MG63 (cell line): ENCODE data around the gene YES1. TPM values are rescaled to one million over a fixed set of nuclear protein-coding genes. Genes with fewer than 3 reads are reported as not detected.
"Not testable (repeated sequence)": the region's sequence is repeated elsewhere in the genome, so short reads cannot be mapped to it uniquely, and the experiment has no call there.

Experiments used
- DNase-seq: peaks from one replicate; pipeline ENCODE4 v3.0.0-alpha.2; 2020
- H3K27me3 ChIP-seq: fragments of 250-450 bp; sonication (Bioruptor Pico); 2 replicates; pipeline ENCODE4 v1.5.1; 2020; ENCODE audit warnings: mild to moderate bottlenecking, moderate library complexity
- H3K36me3 ChIP-seq: fragments of 250-450 bp; sonication (Bioruptor Pico); 2 replicates; pipeline ENCODE4 v1.5.1; 2020; ENCODE audit warnings: mild to moderate bottlenecking, moderate library complexity
- H3K4me3 ChIP-seq: fragments of 250-450 bp; sonication (Bioruptor Pico); 2 replicates; pipeline ENCODE4 v1.5.1; 2020; ENCODE audit warnings: mild to moderate bottlenecking, moderate library complexity
- H3K9me3 ChIP-seq: fragments of 250-450 bp; sonication (Bioruptor Pico); 2 replicates; pipeline ENCODE4 v1.5.1; 2020; ENCODE audit warnings: mild to moderate bottlenecking, moderate library complexity
- total RNA-seq: library from RNA; depleted of rRNA; stranded (reverse); fragments of >200 nt; shearing (Covaris generic); gene quantifications from 2 replicates; pipeline ENCODE4 v1.2.3, GENCODE V29; 2014; ENCODE audit warnings: low replicate concordance

YES1 gene
- total RNA-seq, 1 experiment from 2014 or later, result 68.5 TPM

DNA sequence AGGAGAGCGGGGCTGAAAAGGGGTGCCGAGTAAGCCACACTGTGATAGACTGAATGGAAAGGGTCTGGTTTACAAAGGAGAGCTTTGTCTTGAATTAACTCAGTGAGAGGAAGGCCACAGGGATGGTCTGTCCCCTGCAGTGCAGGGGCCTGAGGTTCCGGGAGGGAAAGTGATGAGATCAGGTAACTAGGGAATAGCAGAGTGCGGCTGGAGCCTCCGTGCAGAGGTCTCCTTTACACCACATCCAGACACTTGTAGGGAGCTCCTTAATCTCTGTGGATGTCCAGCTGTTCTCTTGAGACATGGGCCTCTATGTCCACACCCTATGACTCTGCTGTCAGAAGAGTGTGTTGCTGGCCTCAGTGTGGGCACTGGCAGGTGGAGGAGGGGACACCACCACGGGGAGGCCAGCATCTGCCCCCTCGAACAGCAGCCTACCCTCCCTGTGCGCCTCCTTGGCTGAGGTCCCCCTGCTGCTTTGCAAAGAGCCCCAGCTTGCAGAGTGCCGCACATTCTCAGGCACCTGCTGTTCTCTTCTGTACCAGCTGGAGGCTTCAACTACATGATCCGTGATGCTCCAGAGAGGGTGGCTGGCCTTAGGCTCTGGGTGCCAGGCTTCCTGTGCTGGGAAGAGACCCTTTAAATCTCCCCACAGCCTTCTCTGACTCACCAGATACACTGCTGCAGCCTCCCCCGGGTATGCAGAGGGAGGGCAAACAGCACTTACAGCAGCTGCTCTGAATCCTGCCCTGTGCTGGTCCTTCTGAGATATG, 125.5 kb downstream of the YES1 start:
- Histone ChIP-seq H3K4me3 (no peak overlapping the region), H3K36me3 (no peaks in the 10 kb centered on the region), H3K27me3 (no peaks in the 10 kb centered on the region), H3K9me3 (no peaks in the 10 kb centered on the region)
- DNase-seq, result no peak

DNA sequence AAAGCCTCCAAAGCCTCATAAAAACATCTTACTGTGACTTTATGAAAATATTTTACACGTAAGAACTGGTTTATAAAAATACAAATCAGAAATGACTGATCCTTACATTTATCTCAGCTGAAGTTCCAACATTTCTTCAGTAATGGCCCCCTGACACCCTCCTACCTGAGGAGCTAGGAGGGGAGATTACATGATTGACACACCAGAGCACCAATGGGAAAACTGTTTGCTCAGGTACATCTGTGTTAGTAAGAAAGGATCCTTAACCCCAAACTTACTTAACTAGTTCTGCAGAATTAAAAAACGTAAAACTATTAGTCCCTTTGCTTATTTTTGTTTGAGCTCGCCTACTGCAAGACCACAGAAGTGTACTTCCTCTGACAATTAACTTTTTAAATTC, 126.6 kb downstream of the YES1 start:
- no peak for DNase-seq
- Histone ChIP-seq H3K9me3 (no peaks in the 10 kb centered on the region), H3K4me3 (no peak overlapping the region), H3K36me3 (no peaks in the 10 kb centered on the region), H3K27me3 (no peaks in the 10 kb centered on the region)

DNA sequence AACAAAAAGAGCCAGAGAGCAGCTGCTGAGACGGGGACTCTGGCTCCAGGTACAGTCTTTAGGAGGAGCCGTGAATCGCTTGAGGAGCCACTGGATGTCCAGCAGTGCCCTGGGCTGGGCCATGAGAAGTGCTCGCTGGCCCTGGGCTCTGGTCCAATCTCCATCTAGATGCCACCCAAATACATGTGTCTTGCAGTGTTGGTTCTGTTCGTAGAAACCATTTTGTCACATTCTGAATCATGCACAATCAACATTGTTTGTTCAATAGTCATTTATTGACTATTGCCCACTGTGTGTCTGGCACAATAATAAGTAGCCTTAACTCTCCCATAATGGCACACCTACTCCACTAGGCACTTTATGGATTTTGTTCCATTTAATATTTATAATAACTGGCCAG, 128.5 kb downstream of the YES1 start:
- H3K4me3 ChIP-seq, result no peak overlapping the region
- DNase-seq, result no peak
- no peaks in the 10 kb centered on the region for H3K27me3 ChIP-seq
- no peaks in the 10 kb centered on the region for H3K9me3 ChIP-seq
- no peaks in the 10 kb centered on the region for H3K36me3 ChIP-seq

DNA sequence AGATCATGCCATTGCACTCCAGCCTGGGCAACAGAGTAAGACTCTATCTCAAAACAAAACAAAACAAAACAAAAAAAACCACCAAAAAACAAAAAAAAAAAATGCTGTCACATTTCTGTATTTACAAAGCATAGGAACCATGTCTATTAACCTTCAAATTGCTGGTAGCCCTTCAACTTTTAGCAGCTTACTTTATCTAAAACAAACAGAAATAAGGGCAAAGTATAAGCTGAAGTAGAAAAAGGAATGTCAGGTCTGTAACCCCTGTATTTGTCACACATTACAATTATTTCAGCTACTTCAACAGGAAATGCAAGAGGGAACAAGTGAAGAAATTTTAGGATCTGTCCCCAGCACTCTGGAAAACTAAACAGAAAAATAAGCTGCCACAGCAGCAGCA, 129.2 kb downstream of the YES1 start:
- H3K9me3 ChIP-seq, result no peaks in the 10 kb centered on the region
- H3K36me3 ChIP-seq, result no peaks in the 10 kb centered on the region
- no peak overlapping the region for H3K4me3 ChIP-seq
- no peaks in the 10 kb centered on the region for H3K27me3 ChIP-seq
- DNase-seq, result no peak

DNA sequence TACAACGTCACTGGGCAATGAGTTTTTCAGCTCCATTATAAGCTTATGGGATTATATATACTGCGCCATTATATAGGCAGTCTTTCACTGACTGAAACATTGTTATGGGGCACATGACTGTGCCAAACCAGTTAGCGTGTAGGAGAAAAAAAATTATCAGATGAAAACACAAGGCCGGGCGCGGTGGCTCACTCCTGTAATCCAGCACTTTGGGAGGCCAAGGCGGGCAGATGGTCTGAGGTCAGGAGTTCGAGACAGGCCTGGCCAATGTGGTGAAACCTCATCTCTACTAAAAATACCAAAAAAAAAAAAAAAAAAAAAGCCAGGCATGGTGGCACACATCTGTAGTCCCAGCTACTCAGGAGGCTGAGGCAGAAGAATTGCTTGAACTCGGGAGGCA, 129.6 kb downstream of the YES1 start:
- not testable (repeated sequence) for H3K27me3 ChIP-seq, H3K9me3 ChIP-seq, DNase-seq, H3K4me3 ChIP-seq, H3K36me3 ChIP-seq

DNA sequence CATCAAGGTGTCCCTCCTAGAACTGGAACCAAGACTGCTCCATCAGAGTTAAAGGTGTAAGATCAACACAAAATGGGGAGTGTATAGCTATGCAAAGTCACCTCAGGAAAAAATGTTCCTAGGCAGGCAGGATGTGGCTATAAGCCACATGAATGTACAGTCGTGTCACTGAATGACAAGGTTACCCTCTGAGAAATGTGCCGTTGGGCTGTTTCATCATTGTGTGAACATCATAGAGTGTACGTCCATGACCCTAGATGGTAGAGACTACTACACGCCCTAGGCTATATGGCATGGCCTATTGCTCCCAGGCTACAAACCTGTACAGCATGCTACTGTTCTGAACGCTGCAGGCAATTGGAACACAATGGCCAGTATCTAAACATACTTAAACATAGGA, 130.1 kb downstream of the YES1 start:
- no peaks in the 10 kb centered on the region for H3K27me3 ChIP-seq
- H3K9me3 ChIP-seq, result no peaks in the 10 kb centered on the region
- no peak overlapping the region for H3K4me3 ChIP-seq
- no peak for DNase-seq
- no peaks in the 10 kb centered on the region for H3K36me3 ChIP-seq

DNA sequence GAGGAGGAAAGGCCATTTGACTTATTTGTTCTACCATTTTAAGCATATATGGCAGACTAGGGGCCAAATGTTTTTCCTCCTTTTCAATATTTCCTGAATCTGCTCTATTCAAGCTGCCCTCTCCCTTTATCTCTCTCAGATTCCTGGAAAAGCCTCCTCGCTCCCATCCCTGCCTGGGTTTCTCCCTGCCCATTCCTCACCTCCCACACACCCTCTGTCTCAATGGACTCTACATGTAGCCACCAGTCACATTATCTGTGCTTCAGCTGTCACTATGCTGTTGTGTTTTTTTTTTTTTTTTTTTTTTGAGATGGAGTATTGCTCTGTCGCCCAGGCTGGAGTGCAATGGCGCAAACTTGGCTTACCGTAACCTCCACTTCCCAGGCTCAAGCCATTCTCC, 131.7 kb downstream of the YES1 start:
- no peak for DNase-seq
- H3K27me3 ChIP-seq, result no peaks in the 10 kb centered on the region
- H3K4me3 ChIP-seq, result no peak overlapping the region
- H3K36me3 ChIP-seq, result peaks cover 5% of the 10 kb centered on the region
- no peaks in the 10 kb centered on the region for H3K9me3 ChIP-seq

DNA sequence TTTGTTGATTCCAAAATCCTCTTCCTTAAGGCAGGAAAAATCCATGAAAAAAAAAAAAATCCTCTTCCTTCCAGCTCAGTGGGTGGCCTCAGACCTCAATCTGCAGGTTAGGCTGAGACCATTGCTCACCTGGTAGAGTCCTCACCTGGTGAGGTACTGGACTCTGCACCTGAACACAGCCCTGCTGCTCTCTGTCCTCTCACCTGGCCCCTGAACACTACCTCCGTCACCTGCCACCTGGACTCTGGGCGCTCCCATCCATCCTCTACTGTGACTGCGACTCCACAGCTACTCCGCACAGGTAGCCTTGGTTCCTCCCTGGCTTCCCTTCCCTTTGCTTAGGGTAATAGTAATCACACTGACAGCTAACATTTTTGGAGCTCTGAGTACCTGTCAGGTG, 132.5 kb downstream of the YES1 start:
- DNase-seq, result no peak
- Histone ChIP-seq H3K36me3 (peaks cover 14% of the 10 kb centered on the region), H3K4me3 (no peak overlapping the region), H3K27me3 (no peaks in the 10 kb centered on the region), H3K9me3 (no peaks in the 10 kb centered on the region)

DNA sequence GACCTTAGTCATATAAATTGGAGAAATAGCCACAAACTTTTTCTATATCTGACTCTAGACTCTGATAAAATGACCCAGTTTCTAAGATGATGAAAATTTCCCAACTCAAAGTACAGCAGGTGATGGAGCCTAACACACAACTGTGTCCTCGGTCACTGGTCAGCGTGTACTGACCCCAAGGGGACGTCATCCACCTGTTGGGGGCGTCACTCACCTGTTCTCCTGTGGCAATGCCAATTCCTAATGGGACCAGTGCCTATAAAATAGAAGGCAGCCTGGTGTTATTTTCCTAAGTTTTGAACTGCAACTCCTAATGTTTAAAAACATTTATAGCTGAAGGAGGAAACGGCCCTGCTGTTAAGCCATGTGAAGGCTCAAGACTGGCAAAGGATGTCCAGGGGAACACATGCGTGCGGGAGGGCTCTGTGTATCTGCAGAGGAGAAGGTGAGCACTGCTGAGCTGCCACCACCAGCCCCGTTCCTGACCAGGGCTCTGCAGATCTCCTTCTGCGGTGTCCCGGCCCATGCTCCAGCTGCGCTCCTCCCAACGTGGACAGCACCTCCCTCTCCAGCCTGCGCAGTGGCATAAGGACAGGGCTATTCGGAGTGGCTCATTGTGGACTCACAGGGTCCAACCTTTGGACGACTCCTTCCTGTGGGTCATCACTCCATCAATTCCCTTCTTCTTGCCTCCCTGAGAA, 133.4 kb downstream of the YES1 start:
- Histone ChIP-seq H3K27me3 (no peaks in the 10 kb centered on the region), H3K36me3 (peaks cover 23% of the 10 kb centered on the region), H3K4me3 (no peak overlapping the region), H3K9me3 (no peaks in the 10 kb centered on the region)
- DNase-seq, result no peak

DNA sequence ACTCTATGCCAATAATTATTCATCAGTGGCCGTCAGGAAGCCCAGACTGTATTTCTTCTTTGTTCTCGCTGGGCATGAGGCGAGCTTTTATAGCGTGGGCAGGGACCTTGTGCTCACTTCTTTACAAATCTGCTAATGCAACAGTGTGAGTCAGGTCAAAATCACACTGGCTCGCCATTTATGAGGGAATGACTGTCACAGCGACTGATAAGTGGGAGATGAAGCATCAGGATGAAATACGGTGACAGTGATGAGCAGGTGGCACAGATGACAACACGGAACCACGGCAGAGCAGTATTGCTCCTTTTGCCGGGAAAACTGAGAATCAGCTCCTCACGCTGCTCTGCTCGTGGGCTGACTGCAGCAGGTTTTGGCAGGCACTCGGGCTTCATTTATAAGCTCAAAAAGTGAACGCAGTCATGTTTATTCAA, 134.1 kb downstream of the YES1 start:
- Histone ChIP-seq H3K9me3 (no peaks in the 10 kb centered on the region), H3K27me3 (no peaks in the 10 kb centered on the region), H3K4me3 (no peak overlapping the region), H3K36me3 (peaks cover 28% of the 10 kb centered on the region)
- no peak for DNase-seq

DNA sequence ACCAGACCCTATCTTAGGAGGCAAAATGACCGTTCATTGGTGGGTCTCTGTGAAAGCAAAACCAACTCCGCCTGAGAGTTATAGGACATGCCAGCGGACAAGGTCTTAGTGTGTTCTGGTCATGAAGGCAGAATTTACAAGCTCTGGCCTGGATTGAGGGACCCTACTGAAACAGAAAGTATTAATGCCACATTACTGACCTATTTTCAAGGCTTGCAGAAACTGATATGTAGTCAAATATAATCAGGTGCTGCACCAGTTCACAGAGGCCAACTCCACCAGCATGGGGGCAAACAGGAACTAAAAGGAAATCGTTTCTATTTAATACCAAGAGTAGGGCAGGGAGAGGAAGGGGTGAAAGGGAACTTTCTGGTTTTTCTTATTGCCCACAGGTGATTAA, 134.9 kb downstream of the YES1 start:
- Histone ChIP-seq H3K27me3 (no peaks in the 10 kb centered on the region), H3K36me3 (peaks cover 36% of the 10 kb centered on the region), H3K4me3 (no peak overlapping the region), H3K9me3 (no peaks in the 10 kb centered on the region)
- no peak for DNase-seq

DNA sequence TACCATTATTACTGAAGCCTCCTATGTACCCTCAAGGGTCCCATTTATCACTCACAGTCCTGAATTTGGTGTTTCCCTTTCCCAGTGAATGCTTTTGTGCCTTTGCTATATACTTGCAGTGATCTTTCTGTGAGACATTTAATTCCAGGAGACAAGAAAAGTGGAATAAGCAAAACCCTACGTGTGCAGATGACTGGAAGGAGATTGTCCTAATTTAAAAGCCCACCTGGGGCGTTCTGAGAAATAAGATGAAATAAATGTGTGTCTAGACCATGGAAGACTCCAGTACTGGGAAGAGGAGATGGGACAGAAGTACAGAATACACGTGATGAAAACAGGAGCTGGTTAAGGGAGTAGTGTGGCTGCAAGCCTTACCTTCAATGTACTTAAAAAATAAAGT, 135.3 kb downstream of the YES1 start:
- Histone ChIP-seq H3K9me3 (no peaks in the 10 kb centered on the region), H3K27me3 (no peaks in the 10 kb centered on the region), H3K4me3 (no peak overlapping the region), H3K36me3 (peaks cover 40% of the 10 kb centered on the region)
- DNase-seq, result no peak

DNA sequence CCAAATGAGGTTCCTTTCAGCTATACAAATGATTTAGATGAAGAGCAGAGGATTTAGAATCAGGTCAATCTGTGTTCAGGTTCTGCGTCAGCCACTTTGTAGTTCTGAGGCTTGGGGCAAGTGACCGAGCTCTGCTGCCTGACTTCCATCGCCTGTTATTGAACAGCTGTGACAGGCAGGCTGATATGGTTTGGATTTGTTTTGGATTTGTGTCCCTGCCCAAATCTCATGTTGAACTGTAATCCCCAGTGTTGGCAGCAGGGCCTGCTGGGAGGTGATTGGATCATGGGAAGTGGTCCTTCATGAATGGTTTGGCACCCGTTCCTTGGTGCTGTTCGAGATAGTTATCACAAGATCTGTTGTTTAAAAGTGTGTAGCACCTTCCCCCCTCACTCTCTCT, 136.0 kb downstream of the YES1 start:
- DNase-seq, result no peak
- Histone ChIP-seq H3K36me3 (peaks cover 45% of the 10 kb centered on the region), H3K9me3 (no peaks in the 10 kb centered on the region), H3K4me3 (no peak overlapping the region), H3K27me3 (no peaks in the 10 kb centered on the region)

DNA sequence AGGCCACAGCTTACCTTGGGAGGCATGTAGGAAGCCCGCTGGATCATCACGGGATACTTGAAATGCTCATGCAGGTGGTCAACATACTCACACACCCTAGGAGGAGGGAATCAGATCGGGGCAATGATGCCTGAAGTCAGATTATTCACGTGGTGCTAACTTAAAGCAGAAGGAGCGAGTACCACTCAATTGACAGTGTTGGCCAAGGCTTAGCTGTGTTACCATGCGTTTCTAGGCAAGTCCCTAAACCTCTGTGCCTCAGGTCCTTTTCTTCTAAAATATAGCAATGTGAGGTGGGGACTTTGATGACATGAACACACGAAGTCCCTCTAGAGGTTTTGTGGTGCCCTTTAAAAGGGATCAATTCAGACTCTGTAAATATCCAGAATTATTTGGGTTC, 136.7 kb downstream of the YES1 start:
- Histone ChIP-seq H3K4me3 (no peak overlapping the region), H3K9me3 (no peaks in the 10 kb centered on the region), H3K27me3 (no peaks in the 10 kb centered on the region), H3K36me3 (peaks cover 53% of the 10 kb centered on the region)
- no peak for DNase-seq

DNA sequence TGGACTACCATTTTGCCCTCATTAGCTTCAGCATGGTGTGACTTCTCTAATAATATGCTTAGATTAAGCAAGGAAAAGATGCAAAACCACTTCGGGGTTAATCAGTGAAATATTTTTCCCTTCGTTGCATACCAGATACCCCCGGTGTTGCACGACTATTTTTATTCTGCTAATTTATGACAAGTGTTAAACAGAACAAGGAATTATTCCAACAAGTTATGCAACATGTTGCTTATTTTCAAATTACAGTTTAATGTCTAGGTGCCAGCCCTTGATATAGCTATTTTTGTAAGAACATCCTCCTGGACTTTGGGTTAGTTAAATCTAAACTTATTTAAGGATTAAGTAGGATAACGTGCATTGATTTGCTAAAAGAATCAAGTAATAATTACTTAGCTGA, 138.3 kb downstream of the YES1 start:
- Histone ChIP-seq H3K27me3 (no peaks in the 10 kb centered on the region), H3K4me3 (no peak overlapping the region), H3K9me3 (no peaks in the 10 kb centered on the region), H3K36me3 (peaks cover 63% of the 10 kb centered on the region)
- DNase-seq, result no peak

DNA sequence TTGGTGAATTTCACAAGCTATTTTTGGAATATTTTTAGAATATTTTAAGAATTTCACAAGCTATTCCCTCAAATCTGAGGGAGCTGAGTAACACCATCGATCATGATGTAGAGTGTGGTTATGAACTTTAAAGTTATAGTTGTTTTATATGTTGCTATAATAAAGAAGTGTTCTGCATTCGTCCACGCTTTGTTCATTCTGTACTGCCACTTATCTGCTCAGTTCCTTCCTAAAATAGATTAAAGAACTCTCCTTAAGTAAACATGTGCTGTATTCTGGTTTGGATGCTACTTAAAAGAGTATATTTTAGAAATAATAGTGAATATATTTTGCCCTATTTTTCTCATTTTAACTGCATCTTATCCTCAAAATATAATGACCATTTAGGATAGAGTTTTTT, 138.7 kb downstream of the YES1 start:
- peaks cover 68% of the 10 kb centered on the region for H3K36me3 ChIP-seq
- H3K4me3 ChIP-seq, result no peak overlapping the region
- H3K27me3 ChIP-seq, result no peaks in the 10 kb centered on the region
- no peaks in the 10 kb centered on the region for H3K9me3 ChIP-seq
- no peak for DNase-seq
